Measurements from ENCODE around the gene B4GALNT3.

The B4GALNT3 gene

GRCh38 chr12:466762-467161, 7.0 kb downstream of the B4GALNT3 start:
- POLR2A ChIA-PET (ENCODE audit: low non-redundant PET): interaction anchor here (0.5 kb wide), 1 partner anchor 285 kb away, joined by 5 read pairs; no protein-coding TSS in a partner anchor
- no peak for TF ChIP-seq CTCF (conservative IDR thresholded peaks at IDR 0.05; ENCODE audit: low read depth)
- CTCF ChIA-PET: interaction anchor here (1.0 kb wide), 1 partner anchor 36 kb away, joined by 3 read pairs; no protein-coding TSS in a partner anchor

GRCh38 chr12:467591-467990, 7.9 kb downstream of the B4GALNT3 start:
- no peak for TF ChIP-seq CTCF (conservative IDR thresholded peaks at IDR 0.05; ENCODE audit: low read depth)
- ChIA-PET CTCF (no interaction called here), POLR2A (ENCODE audit: low non-redundant PET) (interaction anchor here (0.6 kb wide), 1 partner anchor 14 kb away, joined by 3 read pairs; no protein-coding TSS in a partner anchor)
- no peak for DNase-seq (ENCODE audit: low spot score)
- no peak overlapping the region for H3K27ac ChIP-seq

More at GRCh38 chr12:466762-467161, 7.0 kb downstream of the B4GALNT3 start:
- no peak overlapping the region for H3K27ac ChIP-seq
- DNase-seq (ENCODE audit: low spot score): no peak

- DNase-seq (ENCODE audit: low spot score): no peak
- CTCF ChIA-PET: interaction anchor here (0.6 to 0.9 kb wide), 2 partner anchors 70 to 78 kb away, joined by 5 read pairs; no protein-coding TSS in a partner anchor
- TF ChIP-seq CTCF (conservative IDR thresholded peaks at IDR 0.05; ENCODE audit: low read depth): no peak
- POLR2A ChIA-PET (ENCODE audit: low non-redundant PET): no interaction called here
- no peak overlapping the region for H3K27ac ChIP-seq
Observed at GRCh38 chr12:468671-469389, 9.1 kb downstream of the B4GALNT3 start.

- CTCF ChIA-PET: interaction anchor here (0.7 kb wide), 1 partner anchor 119 kb away, joined by 3 read pairs; no protein-coding TSS in a partner anchor
- no peak for DNase-seq (ENCODE audit: low spot score)
Observed at GRCh38 chr12:470133-470532, 10.4 kb downstream of the B4GALNT3 start.

GRCh38 chr12:473198-473597, 13.5 kb downstream of the B4GALNT3 start:
- CTCF ChIA-PET: no interaction called here
- no peak for TF ChIP-seq CTCF (conservative IDR thresholded peaks at IDR 0.05; ENCODE audit: low read depth)
- DNase-seq (ENCODE audit: low spot score): no peak
- no peak overlapping the region for H3K27ac ChIP-seq
- POLR2A ChIA-PET (ENCODE audit: low non-redundant PET): no interaction called here

More at GRCh38 chr12:470133-470532, 10.4 kb downstream of the B4GALNT3 start:
- TF ChIP-seq CTCF (conservative IDR thresholded peaks at IDR 0.05; ENCODE audit: low read depth): no peak
- H3K27ac ChIP-seq: no peak overlapping the region
- POLR2A ChIA-PET (ENCODE audit: low non-redundant PET): no interaction called here

GRCh38 chr12:473863-474577, 14.3 kb downstream of the B4GALNT3 start:
- TF ChIP-seq CTCF (conservative IDR thresholded peaks at IDR 0.05; ENCODE audit: low read depth): no peak
- no peak for DNase-seq (ENCODE audit: low spot score)
- no peak overlapping the region for H3K27ac ChIP-seq
- CTCF ChIA-PET: no interaction called here
- POLR2A ChIA-PET (ENCODE audit: low non-redundant PET): no interaction called here

All from RWPE1 (cell line).